Raji (cell line): Measurements from ENCODE around the gene ALOX12.

Experiments used
- POLR2A ChIP-seq: IDR thresholded peaks from 2 replicates; pipeline ENCODE4 v1.6.1; 2011; ENCODE audit warnings: low read depth, low read length, control low read depth; ENCODE audit not compliant: insufficient read depth

Gene ALOX12, protein sequence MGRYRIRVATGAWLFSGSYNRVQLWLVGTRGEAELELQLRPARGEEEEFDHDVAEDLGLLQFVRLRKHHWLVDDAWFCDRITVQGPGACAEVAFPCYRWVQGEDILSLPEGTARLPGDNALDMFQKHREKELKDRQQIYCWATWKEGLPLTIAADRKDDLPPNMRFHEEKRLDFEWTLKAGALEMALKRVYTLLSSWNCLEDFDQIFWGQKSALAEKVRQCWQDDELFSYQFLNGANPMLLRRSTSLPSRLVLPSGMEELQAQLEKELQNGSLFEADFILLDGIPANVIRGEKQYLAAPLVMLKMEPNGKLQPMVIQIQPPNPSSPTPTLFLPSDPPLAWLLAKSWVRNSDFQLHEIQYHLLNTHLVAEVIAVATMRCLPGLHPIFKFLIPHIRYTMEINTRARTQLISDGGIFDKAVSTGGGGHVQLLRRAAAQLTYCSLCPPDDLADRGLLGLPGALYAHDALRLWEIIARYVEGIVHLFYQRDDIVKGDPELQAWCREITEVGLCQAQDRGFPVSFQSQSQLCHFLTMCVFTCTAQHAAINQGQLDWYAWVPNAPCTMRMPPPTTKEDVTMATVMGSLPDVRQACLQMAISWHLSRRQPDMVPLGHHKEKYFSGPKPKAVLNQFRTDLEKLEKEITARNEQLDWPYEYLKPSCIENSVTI

DNA sequence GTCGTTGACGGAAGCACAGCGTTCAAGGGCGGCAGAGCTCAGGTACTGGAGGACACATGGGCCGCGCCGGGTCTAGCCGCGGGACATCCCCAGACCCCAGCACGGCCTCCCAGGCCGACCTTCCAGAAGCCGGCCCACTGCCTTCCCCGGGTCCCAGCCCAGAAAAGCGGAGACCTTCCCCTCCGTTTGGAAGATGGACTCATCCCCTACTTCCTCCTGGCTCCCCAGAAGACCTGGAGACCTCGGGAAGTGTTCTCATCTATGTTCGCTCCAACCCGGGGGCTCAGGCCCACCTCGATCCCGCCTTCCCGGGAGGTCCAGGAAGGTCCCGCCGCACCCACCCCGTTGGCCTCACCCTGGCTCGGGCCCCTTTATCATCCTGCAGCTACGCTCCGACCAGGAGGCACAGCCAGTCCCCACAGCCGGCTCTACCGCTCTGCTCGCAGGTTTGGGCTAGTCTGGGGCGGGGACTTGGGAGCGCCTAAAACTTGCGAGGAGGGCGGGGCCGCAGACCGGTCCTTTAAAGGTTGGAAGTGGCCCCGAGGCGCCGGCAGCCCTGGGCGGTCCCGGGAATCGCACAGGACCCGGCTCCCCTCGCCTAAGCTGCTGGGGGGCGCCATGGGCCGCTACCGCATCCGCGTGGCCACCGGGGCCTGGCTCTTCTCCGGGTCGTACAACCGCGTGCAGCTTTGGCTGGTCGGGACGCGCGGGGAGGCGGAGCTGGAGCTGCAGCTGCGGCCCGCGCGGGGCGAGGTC lies at the start of gene ALOX12:
Gene ALOX12, plus strand, starts transcription at position 550 of the 756 bp plus-strand sequence. Its CDS starts 69 bp downstream, at position 619.
- no peak for TF ChIP-seq POLR2A

DNA sequence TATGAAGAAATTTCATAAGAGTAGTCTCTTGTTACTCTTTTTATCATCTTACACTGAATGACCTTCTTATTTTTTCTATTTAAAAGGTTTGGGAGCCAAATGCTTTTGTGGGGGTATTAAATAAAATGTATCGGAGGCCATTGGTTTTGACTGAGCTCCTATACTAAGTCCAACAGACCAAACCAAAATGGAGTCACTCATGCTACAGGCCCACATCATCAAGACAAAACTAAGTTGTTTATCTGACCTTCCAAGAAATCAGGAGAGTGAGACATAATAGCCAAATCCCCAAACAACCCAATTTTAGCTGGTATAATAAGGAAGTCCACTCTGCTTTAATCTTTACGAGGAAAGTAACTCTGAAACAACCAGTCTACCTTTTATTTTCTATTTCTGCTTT lies 48.1 kb upstream of the ALOX12 start:
- no peak for TF ChIP-seq POLR2A

DNA sequence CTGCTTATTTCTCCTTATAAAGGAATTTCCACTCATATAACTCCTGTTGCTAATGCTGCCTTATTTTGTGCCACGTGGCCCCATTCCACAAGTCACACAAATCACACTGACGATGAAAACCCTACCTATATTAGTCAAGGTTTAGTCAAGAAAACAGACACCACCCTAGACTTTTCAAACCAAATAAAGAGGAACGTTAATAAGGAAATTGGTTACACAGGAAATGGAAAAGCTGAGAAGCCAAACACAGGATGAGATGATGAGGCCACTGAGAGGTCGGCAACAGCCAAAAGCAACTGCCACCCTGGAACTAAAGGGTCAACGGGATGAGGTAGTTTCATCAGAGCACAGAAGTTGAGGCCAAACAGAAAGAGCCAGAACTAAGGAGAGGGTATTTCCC lies 47.3 kb upstream of the ALOX12 start:
- TF ChIP-seq POLR2A: no peak

DNA sequence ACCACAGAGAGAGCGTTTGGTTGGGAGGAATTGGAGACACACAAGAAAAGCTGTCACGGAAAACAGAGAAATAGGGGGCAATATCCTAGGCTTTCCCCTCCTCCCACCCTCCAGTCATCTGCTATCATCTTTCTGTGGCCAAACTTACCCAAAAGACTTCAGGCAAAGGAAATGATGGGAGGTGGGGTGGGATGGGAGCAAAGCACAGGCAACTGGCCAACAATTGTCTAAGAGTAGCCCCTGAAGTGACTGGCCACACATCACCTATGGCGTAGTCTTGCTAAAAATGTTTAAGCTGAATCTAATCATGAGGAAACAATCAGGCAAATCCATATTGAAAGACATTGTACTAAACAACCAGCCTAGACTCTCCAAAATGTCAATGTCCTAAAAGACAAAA lies 46.9 kb upstream of the ALOX12 start:
- no peak for TF ChIP-seq POLR2A

DNA sequence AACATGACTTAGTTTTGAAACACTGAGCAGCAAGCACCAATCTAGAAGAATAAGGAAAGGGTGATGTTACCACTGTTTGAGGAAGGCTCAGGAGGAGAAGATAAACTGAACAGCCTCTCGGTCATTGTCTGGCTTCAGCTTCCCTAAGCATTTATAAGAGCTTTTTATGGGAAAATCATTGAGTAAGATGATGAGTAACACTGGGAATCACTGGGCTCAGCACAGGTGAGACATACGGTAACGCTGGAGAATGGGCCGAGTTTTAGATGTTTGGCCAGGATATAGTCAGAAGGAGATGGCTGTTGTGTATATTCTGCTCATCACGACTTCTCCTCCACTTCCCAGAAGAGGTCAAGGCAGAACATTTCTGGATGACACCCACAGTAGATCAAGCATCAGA lies 42.2 kb upstream of the ALOX12 start:
- TF ChIP-seq POLR2A: no peak

DNA sequence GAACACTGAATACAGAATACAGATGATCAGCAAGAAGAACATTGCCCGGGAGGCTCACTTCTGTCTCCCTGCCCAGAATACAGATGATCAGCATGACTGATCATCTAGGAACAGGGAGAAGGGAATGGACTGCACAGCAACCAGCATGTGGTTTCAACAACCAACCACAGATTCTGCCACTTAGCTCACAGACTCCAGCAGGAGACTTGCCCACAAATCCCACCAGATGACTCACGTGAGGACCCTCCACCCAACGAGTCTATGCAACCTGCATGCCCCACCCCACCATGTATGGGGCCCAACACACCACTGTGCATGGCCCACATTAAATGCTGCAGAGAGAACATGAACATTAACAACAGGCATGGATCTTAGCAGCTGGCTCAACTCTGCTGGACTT lies 36.1 kb upstream of the ALOX12 start:
- no peak for TF ChIP-seq POLR2A

DNA sequence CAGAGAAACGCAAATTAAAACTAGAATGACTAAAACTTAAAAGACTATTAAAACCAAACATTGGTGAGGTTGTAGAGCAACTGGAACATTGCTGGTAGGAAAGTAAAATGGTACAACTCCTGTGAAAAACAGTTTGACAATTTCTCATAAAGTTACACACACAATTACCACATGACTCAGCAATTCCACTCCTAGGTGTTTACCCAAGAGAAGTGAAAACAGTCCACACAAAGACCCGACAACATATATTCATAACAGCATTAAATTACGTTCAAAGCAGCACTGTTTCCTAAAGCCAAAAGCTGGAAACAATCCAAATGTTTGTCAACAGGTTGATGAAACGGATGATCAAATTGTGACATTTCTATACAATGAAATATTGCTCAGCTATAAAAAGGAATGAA lies 26.5 kb upstream of the ALOX12 start:
- no peak for TF ChIP-seq POLR2A

DNA sequence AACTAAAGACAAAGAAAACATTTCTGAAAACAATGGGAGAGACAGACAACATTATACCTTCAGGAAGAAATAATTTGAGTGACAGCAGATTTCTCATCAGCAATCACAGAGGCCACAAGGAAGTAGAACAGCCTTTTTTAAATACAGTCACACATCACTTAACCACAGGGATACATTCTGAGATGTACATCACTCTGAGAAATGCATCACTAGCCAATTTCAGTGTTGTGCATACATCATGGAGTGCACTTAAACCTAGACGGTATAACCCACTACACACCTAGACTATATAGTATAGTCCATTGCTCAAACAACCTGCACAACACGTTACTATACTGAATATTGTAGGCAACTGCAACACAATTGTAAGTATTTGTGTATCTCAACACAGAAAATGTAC lies 24.9 kb upstream of the ALOX12 start:
- no peak for TF ChIP-seq POLR2A

DNA sequence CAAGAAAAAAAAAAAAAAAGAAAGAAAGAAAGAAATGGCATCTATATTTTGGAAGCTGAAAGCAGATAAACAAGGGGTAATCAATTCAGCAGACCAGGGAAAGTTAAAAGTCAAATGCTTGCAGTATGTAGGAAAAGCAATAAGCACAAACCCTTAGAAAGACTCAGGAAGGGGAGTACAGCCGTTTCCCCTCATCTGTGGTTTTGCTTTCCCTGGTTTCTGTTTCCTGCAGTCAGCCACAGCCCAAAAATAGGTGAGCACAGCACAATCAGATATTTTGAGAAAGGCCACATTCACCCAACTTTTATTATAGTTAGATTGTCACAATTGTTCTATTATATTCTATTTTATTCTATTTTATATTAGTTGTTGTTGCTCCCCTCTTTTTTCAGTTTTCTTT lies 14.4 kb upstream of the ALOX12 start:
- TF ChIP-seq POLR2A: no peak

DNA sequence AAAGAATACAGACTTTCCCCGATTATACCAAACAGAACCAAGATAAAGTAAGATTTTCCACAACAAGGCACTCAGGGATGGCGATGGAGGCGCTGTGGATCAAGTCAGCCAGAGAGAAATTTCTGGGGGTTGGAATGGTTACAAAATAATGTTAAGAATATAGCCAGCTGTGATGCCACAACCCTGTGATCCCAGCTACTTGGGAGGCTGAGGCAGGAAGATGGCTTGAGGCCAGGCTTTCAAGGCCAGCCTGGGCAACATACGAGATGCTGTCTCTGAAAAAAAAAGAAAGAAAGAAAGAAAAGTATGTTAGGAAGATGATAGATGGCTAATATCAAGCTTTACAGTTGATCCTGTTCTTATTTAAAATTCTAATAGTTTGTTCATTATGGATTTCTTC lies 10.6 kb upstream of the ALOX12 start:
- TF ChIP-seq POLR2A: no peak

DNA sequence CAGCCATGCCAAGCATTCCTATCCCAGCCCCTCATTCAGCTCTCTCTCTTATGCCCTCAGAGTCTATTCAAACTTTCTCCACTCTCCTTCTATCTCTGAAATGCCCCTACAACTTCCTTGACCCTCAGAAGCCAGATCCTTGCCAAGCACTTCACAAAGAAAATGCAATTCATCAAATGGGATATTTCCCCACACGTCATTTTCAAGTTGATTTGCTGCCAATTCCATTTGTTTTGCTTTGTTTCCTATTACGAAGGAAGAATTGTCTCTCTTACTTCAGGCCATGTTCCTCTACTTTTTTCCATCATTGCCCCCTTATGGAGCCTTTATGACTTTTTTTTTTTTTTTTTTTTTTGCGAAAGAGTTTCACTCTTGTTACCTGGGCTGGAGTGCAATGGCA lies 9.2 kb upstream of the ALOX12 start:
- no peak for TF ChIP-seq POLR2A

DNA sequence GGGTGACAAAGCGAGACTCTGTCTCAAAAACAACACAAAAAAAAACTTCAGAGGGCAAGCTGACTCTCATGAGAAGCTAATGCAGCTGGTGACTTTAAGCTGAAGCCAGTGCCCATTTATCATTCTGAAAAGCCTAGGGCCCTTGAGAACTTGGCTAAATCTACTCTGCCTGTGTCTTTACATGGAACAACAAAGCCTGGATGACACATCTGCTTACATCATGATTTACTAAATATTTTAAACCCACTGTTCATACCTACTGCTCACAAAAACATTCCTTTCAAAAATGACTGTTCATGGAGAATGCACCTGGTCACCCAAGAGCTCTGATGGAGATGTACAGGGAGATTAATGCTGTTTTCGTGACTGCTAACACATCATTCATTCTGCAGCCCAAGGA lies 6.1 kb upstream of the ALOX12 start:
- no peak for TF ChIP-seq POLR2A

DNA sequence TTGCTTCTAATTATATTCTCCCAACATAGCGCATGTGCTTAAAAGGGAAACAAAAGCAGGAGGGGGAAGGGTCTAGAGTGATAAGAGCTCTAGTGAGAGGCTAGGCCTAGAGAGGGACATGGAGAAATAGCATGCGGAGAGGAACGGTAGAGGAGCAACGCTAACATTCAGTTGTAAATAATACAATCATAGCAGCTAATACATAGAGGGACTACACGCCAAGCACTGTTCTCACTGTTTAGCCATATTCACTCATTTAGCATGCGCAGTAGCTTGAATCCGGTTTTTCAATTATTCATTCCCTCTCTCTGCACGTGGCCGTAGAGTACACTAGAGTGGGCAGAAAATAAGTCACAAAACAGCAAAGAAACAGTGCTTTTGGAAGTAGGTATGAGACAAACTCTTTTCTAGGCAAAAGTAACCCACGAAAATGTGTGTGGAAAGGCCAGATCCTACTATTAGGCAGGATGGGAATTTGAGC lies 1.7 kb upstream of the ALOX12 start:
- no peak for TF ChIP-seq POLR2A

DNA sequence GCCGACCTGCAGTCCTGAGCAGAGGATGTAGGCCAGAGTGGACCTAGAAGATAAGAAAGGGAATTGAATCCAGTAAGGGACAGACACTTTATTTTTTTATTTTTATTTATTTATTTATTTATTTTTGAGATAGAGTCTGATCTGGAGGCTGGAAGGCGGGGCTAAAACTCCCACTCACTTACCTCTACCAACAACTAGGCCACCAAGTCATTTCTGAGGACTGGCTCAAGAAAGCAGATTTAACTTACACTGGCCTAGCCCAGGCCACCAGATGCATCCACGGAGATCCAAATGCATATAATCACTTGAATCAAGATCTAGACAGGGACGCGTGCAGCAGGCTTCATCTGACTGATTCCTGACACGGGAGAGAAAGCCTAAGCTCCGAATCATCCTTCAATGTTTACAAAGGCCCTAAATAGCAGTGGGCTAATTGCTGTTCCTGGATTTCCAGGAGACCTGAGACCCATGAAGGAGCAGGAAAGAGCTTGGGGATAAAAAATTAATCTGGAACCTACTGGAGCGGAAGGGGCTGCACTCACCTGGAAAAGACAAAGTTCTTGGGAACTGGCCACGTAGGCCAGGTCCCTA lies 1.1 kb upstream of the ALOX12 start:
- no peak for TF ChIP-seq POLR2A

DNA sequence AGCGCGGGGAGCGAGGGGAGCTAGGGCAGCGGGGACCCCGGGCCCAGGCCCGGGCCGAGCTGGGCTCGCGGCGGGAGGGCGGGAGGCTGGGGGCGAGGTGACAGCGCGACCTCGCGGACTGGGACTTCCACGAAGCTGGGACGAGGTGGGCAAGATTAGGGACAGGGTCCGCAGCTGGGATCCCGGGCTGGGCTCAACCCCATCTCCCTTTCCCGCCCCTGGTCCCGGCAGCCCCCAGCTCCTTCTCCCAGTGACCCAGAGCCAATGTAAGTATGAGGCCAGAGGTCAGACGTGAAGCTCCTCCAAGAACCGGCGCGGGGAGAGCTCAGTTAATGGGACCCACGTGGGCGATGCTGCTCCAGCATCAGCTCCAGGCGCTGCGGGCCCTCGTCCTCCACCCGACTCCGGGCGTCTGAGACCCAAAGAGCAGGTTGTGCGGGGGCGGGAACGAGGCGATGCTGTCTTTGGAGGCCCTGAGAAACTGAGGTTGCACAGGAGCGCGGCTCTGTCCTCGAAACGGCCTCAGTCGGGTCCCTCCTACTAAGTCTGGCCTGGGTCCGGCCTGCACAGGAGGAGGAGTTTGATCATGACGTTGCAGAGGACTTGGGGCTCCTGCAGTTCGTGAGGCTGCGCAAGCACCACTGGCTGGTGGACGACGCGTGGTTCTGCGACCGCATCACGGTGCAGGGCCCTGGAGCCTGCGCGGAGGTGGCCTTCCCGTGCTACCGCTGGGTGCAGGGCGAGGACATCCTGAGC lies 585 bp downstream of the ALOX12 start:
- no peak for TF ChIP-seq POLR2A
